GM12878 (cell line): ENCODE measurements around the gene DCDC2C. TPM values are rescaled to one million over a fixed set of nuclear protein-coding genes. Genes with fewer than 3 reads are reported as not detected.

Experiments
- ATAC-seq: fragments of 200-7000 bp; cut with Tn5 transposase; 3 replicates; pipeline ENCODE4 v1.9.1; 2020; ENCODE audit warnings: mild to moderate bottlenecking, moderate library complexity
- BruUV-seq: library from RNA; stranded (reverse); fragments of 400-500 nt; replicated peaks from 2 replicates; lab custom pipeline; 2021; lab: Mats Ljungman, UMichigan
- CTCF ChIA-PET: fragments of 300-600 bp; sonication (Branson Sonifier 250); formaldehyde crosslinking; extraction: SDS; loops from one replicate; lab custom pipeline; 2021; ENCODE audit warnings: inconsistent platforms; lab: Yijun Ruan, JAX
- POLR2A ChIA-PET: fragments of 350-600 bp; formaldehyde crosslinking; extraction: SDS; loops from one replicate; lab custom pipeline; 2021; ENCODE audit warnings: inconsistent platforms; lab: Charles Lee
- RAD21 ChIA-PET: fragments of 300-600 bp; sonication (Branson Sonifier 250); formaldehyde crosslinking; loops from one replicate; lab custom pipeline; 2023; ENCODE audit warnings: antibody characterized with exemption; ENCODE audit not compliant: unreplicated experiment; lab: Charles Lee
- SMC1A ChIA-PET: fragments of 300-600 bp; sonication (Branson Sonifier 250); formaldehyde crosslinking; loops from one replicate; lab custom pipeline; 2023; ENCODE audit not compliant: unreplicated experiment, uncharacterized antibody; lab: Charles Lee
- DNase-seq: peaks from one replicate; pipeline ENCODE4 v3.0.0-alpha.2; 2011; ENCODE audit warnings: low read depth, low spot score
- FAIRE-seq: peaks from 3 replicates; lab custom pipeline; 2011; peaks lifted over from hg19 to GRCh38; lab: Jason Lieb, UNC
- H2AFZ ChIP-seq: 2 replicates; pipeline ENCODE4 v1.6.0; 2011; ENCODE audit warnings: low read depth, low read length, control low read depth; ENCODE audit not compliant: control insufficient read depth
- H3K27ac ChIP-seq: 2 replicates; pipeline ENCODE4 v1.5.1; 2011; ENCODE audit warnings: control low read depth; ENCODE audit not compliant: control insufficient read depth, insufficient read depth
- H3K27me3 ChIP-seq, 2 experiments: replicated peaks in 1 of 2; 2 replicates each; pipeline versions ENCODE4 v1.6.0 to v1.6.1; 2011; ENCODE audit warnings: low read length in 1 of 2; ENCODE audit not compliant: control insufficient read depth in 2 of 2, insufficient read depth in 2 of 2
- H3K36me3 ChIP-seq, 2 experiments: 2 replicates each; pipeline ENCODE4 v1.5.1; 2011; ENCODE audit warnings: low read length in 1 of 2; ENCODE audit not compliant: control insufficient read depth in 2 of 2, insufficient read depth in 2 of 2
- H3K4me1 ChIP-seq: 2 replicates; pipeline ENCODE4 v1.6.1; 2011; ENCODE audit warnings: mild to moderate bottlenecking, low read length, moderate library complexity, mixed read lengths; ENCODE audit not compliant: control insufficient read depth, insufficient read depth
- H3K4me2 ChIP-seq: 2 replicates; pipeline ENCODE4 v1.6.0; 2011; ENCODE audit warnings: control low read depth; ENCODE audit not compliant: control insufficient read depth, insufficient read depth
- H3K4me3 ChIP-seq: fragments of 200-600 bp; sonication (generic); 2 replicates; pipeline ENCODE4 v1.5.1; 2016
- H3K79me2 ChIP-seq: 2 replicates; pipeline ENCODE4 v1.6.0; 2011; ENCODE audit warnings: low read length; ENCODE audit not compliant: control insufficient read depth, insufficient read depth
- H3K9ac ChIP-seq: 2 replicates; pipeline ENCODE4 v1.8.0; 2011; ENCODE audit warnings: low read length, control low read depth, mixed read lengths; ENCODE audit not compliant: control insufficient read depth, insufficient read depth
- H3K9me3 ChIP-seq: replicated peaks from 3 replicates; pipeline ENCODE4 v1.5.1; 2011; ENCODE audit warnings: mild to moderate bottlenecking, low read length; ENCODE audit not compliant: control insufficient read depth, insufficient read depth
- H4K20me1 ChIP-seq: 2 replicates; pipeline ENCODE4 v1.6.0; 2011; ENCODE audit not compliant: control insufficient read depth, insufficient read depth
- ZSCAN29 ChIP-seq: fragments of 450-650 bp; IDR thresholded peaks from 2 replicates; pipeline ENCODE4 v1.6.1; 2017; ENCODE audit warnings: mild to moderate bottlenecking, moderate library complexity
- WGBS: methylation state at CpG from one replicate; pipeline ENCODE4 v1.1.6; 2016; ENCODE audit warnings: low lambda C conversion rate; ENCODE audit not compliant: insufficient replicate concordance, insufficient coverage; ENCODE audit errors: missing lambda C conversion rate; 5-methylcytosine and 5-hydroxymethylcytosine counted together
- in situ Hi-C: fragments of 300-500 bp; cut with MboI; formaldehyde crosslinking; loops from 9 replicates; pipeline ENCODE4 v1.14.3; 2018; ENCODE audit warnings: mixed read lengths
- intact Hi-C: fragments of 100-400 bp; cut with micrococcal nuclease; formaldehyde crosslinking; loops from one replicate; pipeline ENCODE4 v1.14.2; 2022; ENCODE audit not compliant: unreplicated experiment
- polyA plus RNA-seq, 11 experiments: library from polyadenylated mRNA; depleted of rRNA in 4 of 11; unstranded in 6 of 11; stranded (reverse) in 5 of 11; fragments of >200 nt; fragmentation: Nextera tagmentation in 4 of 11; fragmentation: Illumina TruSeq in 1 of 11; extraction: Ambion mirVana in 4 of 11; extraction: Trizol in 1 of 11; gene quantifications; 1 replicate in 1 of 11; 2 replicates in 10 of 11; pipeline versions ENCODE4 v1.2.1 to v1.2.3, GENCODE V29; 2011 to 2016; ENCODE audit warnings: inconsistent platforms in 2 of 11, missing spikeins in 2 of 11, low read depth in 1 of 11
- total RNA-seq, 4 experiments: library from RNA; depleted of rRNA in 3 of 4; stranded (reverse); fragments of >200 nt in 3 of 4; fragmentation: Illumina TruSeq in 1 of 4; extraction: Trizol in 1 of 4; gene quantifications; 2 replicates each; pipeline versions ENCODE4 v1.2.1 to v1.2.3, GENCODE V29; 2013 to 2021
- TF ChIP-seq, protein P1 (sequence below): fragments of 450-650 bp; formaldehyde crosslinking; IDR thresholded peaks from 2 replicates; pipeline ENCODE4 v1.5.0; 2022; ENCODE audit warnings: mild to moderate bottlenecking, missing genetic modification characterization

The DCDC2C gene
- total and polyA plus RNA-seq, 10 of the 15 experiments (the other 5 are each of a cell fraction or from before 2014, with no cell fraction given) = not detected

GRCh38 chr2:3784731-3785130 lies 81.4 kb downstream of the DCDC2C start:
- no peaks in the 10 kb centered on the region for H3K79me2 ChIP-seq
- POLR2A ChIA-PET = no interaction called here
- no peak overlapping the region for H3K4me3 ChIP-seq
- whole genome bisulfite sequencing = 36% methylated on average over 4 of the region's 4 CpGs
- DNase-seq = no peak
- no peaks in the 10 kb centered on the region for H3K4me1 ChIP-seq
- H3K4me2 ChIP-seq = no peak overlapping the region
- CTCF ChIA-PET = interaction anchor here (0.6 to 2.4 kb wide), 2 partner anchors 22 to 56 kb away, joined by 3 to 12 read pairs; no protein-coding TSS in a partner anchor
- H2AFZ ChIP-seq = no peak overlapping the region
- no peak for TF ChIP-seq ZSCAN29
- TF ChIP-seq, protein P1, sequence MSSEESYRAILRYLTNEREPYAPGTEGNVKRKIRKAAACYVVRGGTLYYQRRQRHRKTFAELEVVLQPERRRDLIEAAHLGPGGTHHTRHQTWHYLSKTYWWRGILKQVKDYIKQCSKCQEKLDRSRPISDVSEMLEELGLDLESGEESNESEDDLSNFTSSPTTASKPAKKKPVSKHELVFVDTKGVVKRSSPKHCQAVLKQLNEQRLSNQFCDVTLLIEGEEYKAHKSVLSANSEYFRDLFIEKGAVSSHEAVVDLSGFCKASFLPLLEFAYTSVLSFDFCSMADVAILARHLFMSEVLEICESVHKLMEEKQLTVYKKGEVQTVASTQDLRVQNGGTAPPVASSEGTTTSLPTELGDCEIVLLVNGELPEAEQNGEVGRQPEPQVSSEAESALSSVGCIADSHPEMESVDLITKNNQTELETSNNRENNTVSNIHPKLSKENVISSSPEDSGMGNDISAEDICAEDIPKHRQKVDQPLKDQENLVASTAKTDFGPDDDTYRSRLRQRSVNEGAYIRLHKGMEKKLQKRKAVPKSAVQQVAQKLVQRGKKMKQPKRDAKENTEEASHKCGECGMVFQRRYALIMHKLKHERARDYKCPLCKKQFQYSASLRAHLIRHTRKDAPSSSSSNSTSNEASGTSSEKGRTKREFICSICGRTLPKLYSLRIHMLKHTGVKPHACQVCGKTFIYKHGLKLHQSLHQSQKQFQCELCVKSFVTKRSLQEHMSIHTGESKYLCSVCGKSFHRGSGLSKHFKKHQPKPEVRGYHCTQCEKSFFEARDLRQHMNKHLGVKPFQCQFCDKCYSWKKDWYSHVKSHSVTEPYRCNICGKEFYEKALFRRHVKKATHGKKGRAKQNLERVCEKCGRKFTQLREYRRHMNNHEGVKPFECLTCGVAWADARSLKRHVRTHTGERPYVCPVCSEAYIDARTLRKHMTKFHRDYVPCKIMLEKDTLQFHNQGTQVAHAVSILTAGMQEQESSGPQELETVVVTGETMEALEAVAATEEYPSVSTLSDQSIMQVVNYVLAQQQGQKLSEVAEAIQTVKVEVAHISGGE (CRISPR knock-in tag) = no peak
- intact Hi-C loops = no loop called here
- H4K20me1 ChIP-seq = no peaks in the 10 kb centered on the region
- no peak for ATAC-seq
- FAIRE-seq = no peak
- in situ Hi-C loops = no loop called here
- SMC1A ChIA-PET = interaction anchor here (2.4 kb wide), 1 partner anchor 56 kb away, joined by 6 read pairs; no protein-coding TSS in a partner anchor
- RAD21 ChIA-PET = no interaction called here
- H3K9me3 ChIP-seq = no peaks in the 10 kb centered on the region
- no peaks in the 10 kb centered on the region for H3K36me3 ChIP-seq
- H3K9ac ChIP-seq = no peak overlapping the region
- BruUV-seq = no TSS peak
- no peak overlapping the region for H3K27ac ChIP-seq
- no peaks in the 10 kb centered on the region; a peak in 1 of 4 replicates for H3K27me3 ChIP-seq
